HG03045 (cell line): ENCODE data around the gene PATE2.

Experiments
- ATAC-seq: cut with Tn5 transposase; IDR thresholded peaks from one replicate; pipeline ENCODE4 v1.9.1; 2021; ENCODE audit warnings: mild to moderate bottlenecking, moderate library complexity; ENCODE audit not compliant: unreplicated experiment

Gene PATE2

GRCh38 chr11:125778728-125779127 lies at the start of gene PATE2:
Gene PATE2 (minus strand): TSS chr11:125778828. CDS start chr11:125778773, 55 bp downstream.
- ATAC-seq: no peak

GRCh38 chr11:125807909-125808308 lies 29.3 kb upstream of the PATE2 start:
- no peak for ATAC-seq

- no peak for ATAC-seq
Measured at GRCh38 chr11:125802387-125802786, 23.8 kb upstream of the PATE2 start.

GRCh38 chr11:125799808-125800207 lies 21.2 kb upstream of the PATE2 start:
- ATAC-seq: no peak

- no peak for ATAC-seq
Measured at GRCh38 chr11:125797641-125798040, 19.0 kb upstream of the PATE2 start.

GRCh38 chr11:125790825-125791224 lies 12.2 kb upstream of the PATE2 start:
- no peak for ATAC-seq

GRCh38 chr11:125787827-125788226 lies 9.2 kb upstream of the PATE2 start, which contains the start of gene PATE3:
Gene PATE3 (plus strand): TSS chr11:125788127. CDS start chr11:125788152, 25 bp downstream.
- no peak for ATAC-seq

- no peak for ATAC-seq
Measured at GRCh38 chr11:125784678-125785077, 6.0 kb upstream of the PATE2 start.

GRCh38 chr11:125777309-125777708 lies 1.3 kb downstream of the PATE2 start:
- ATAC-seq: no peak

GRCh38 chr11:125773516-125773915 lies 5.1 kb downstream of the PATE2 start:
- no peak for ATAC-seq

GRCh38 chr11:125772834-125773505 lies 5.7 kb downstream of the PATE2 start:
- ATAC-seq: no peak

- ATAC-seq: no peak
Measured at GRCh38 chr11:125770583-125770982, 8.0 kb downstream of the PATE2 start.

GRCh38 chr11:125768336-125769046 lies 10.1 kb downstream of the PATE2 start:
- no peak for ATAC-seq

- no peak for ATAC-seq
Measured at GRCh38 chr11:125766251-125766650, 12.4 kb downstream of the PATE2 start.

GRCh38 chr11:125763483-125763882 lies 15.1 kb downstream of the PATE2 start:
- no peak for ATAC-seq

GRCh38 chr11:125762445-125762844 lies 16.2 kb downstream of the PATE2 start:
- ATAC-seq: no peak

- ATAC-seq: no peak
Measured at GRCh38 chr11:125756050-125756449, 22.6 kb downstream of the PATE2 start.

- no peak for ATAC-seq
Measured at GRCh38 chr11:125750629-125751028, 28.0 kb downstream of the PATE2 start.

- ATAC-seq: no peak
Measured at GRCh38 chr11:125745979-125746378, 32.6 kb downstream of the PATE2 start, which contains the start of gene PATE1. Gene PATE1 (plus strand): TSS chr11:125746279. CDS start chr11:125746305, 26 bp downstream.

GRCh38 chr11:125743681-125744080 lies 34.9 kb downstream of the PATE2 start:
- ATAC-seq: no peak

GRCh38 chr11:125740617-125741016 lies 38.0 kb downstream of the PATE2 start:
- ATAC-seq: no peak

- ATAC-seq: no peak
Measured at GRCh38 chr11:125728969-125729368, 49.7 kb downstream of the PATE2 start.
